ENCODE data around the gene TSACC. TPM values are rescaled to one million over a fixed set of nuclear protein-coding genes. Genes with fewer than 3 reads are reported as not detected.

TSACC gene
- total RNA-seq, 1 experiment from 2014 or later = 3.6 TPM

GRCh38 chr1:156392452-156392853 lies 54.1 kb downstream of the TSACC start:
- H3K36me3 ChIP-seq (ENCODE audit: control insufficient read depth, insufficient read depth, low read length) = no peaks in the 10 kb centered on the region
- H3K4me3 ChIP-seq (ENCODE audit: low read depth in 2 of 2, low read length in 2 of 2) = no peak overlapping the region
- intact Hi-C loops (cut with micrococcal nuclease; ENCODE audit: unreplicated experiment) = no loop called here
- DNase-seq (ENCODE audit: low read depth, low spot score) (no peak), ATAC-seq (no peak)
- H3K27me3 ChIP-seq (ENCODE audit: control insufficient read depth, insufficient read depth, low read length) = no peaks in the 10 kb centered on the region
- in situ Hi-C loops (cut with HindIII; ENCODE audit: low pct_unique_long_range_greater_than_20kb, low sequenced_read_pairs) = no loop called here
- ChIA-PET POLR2A (no interaction called here), CTCF (no interaction called here)
- BruUV-seq (replicated peaks) = no TSS peak
- no peak for TF ChIP-seq TCF7L2 (IDR thresholded peaks at IDR 0.05; ENCODE audit: low read depth, low read length)
- TF ChIP-seq SIN3A (IDR thresholded peaks at IDR 0.05; ENCODE audit: borderline replicate concordance, insufficient read depth, low read depth, low read length) = no peak
- no peak for TF ChIP-seq REST (IDR thresholded peaks at IDR 0.05; ENCODE audit: insufficient read depth in 1 of 2, low read depth in 2 of 2, low read length in 1 of 2)
- no peak for TF ChIP-seq POLR2AphosphoS5 (IDR thresholded peaks at IDR 0.05; ENCODE audit: low read depth, low read length)
- no peak for TF ChIP-seq CTCF (IDR thresholded peaks at IDR 0.05)
- H3K27ac ChIP-seq (ENCODE audit: low read length) = no peak overlapping the region
- H3K9me3 ChIP-seq (ENCODE audit: control insufficient read depth, insufficient read depth, low read depth, low read length) = no peaks in the 10 kb centered on the region
- no peaks in the 10 kb centered on the region for H3K4me1 ChIP-seq (ENCODE audit: control insufficient read depth, insufficient read depth, low read length)

GRCh38 chr1:156393095-156393494 lies 54.8 kb downstream of the TSACC start:
- no peaks in the 10 kb centered on the region for H3K36me3 ChIP-seq (ENCODE audit: control insufficient read depth, insufficient read depth, low read length)
- no peak overlapping the region for H3K4me3 ChIP-seq (ENCODE audit: low read depth in 2 of 2, low read length in 2 of 2)
- intact Hi-C loops (cut with micrococcal nuclease; ENCODE audit: unreplicated experiment) = no loop called here
- no peaks in the 10 kb centered on the region for H3K27me3 ChIP-seq (ENCODE audit: control insufficient read depth, insufficient read depth, low read length)
- ChIA-PET POLR2A (no interaction called here), CTCF (no interaction called here)
- TF ChIP-seq TCF7L2 (IDR thresholded peaks at IDR 0.05; ENCODE audit: low read depth, low read length) = no peak
- TF ChIP-seq POLR2AphosphoS5 (IDR thresholded peaks at IDR 0.05; ENCODE audit: low read depth, low read length) = no peak
- TF ChIP-seq REST (IDR thresholded peaks at IDR 0.05; ENCODE audit: insufficient read depth in 1 of 2, low read depth in 2 of 2, low read length in 1 of 2) = no peak
- TF ChIP-seq CTCF (IDR thresholded peaks at IDR 0.05) = no peak
- TF ChIP-seq SIN3A (IDR thresholded peaks at IDR 0.05; ENCODE audit: borderline replicate concordance, insufficient read depth, low read depth, low read length) = no peak
- no peak overlapping the region for H3K27ac ChIP-seq (ENCODE audit: low read length)
- in situ Hi-C loops (cut with HindIII; ENCODE audit: low pct_unique_long_range_greater_than_20kb, low sequenced_read_pairs) = no loop called here
- no peaks in the 10 kb centered on the region for H3K4me1 ChIP-seq (ENCODE audit: control insufficient read depth, insufficient read depth, low read length)
- no TSS peak for BruUV-seq (replicated peaks)
- no peaks in the 10 kb centered on the region for H3K9me3 ChIP-seq (ENCODE audit: control insufficient read depth, insufficient read depth, low read depth, low read length)
- ATAC-seq (no peak), DNase-seq (ENCODE audit: low read depth, low spot score) (no peak)

Data from Panc1 (cell line).